A673 (cell line): Measurements from ENCODE around the gene SMOC2. TPM values are rescaled to one million over a fixed set of nuclear protein-coding genes. Genes with fewer than 3 reads are reported as not detected.

Experiments
- BruUV-seq: library from RNA; stranded (reverse); fragments of 400-500 nt; replicated peaks from 2 replicates; lab custom pipeline; 2021; lab: Mats Ljungman, UMichigan
- CTCF ChIA-PET: fragments of 300-600 bp; sonication (Branson Sonifier 250); formaldehyde crosslinking; loops from one replicate; lab custom pipeline; 2022; ENCODE audit warnings: antibody characterized with exemption; lab: Charles Lee
- POLR2A ChIA-PET: fragments of 300-600 bp; sonication (Branson Sonifier 250); formaldehyde crosslinking; loops from one replicate; lab custom pipeline; 2022; ENCODE audit warnings: antibody characterized with exemption; ENCODE audit not compliant: low non-redundant PET; lab: Charles Lee
- DNase-seq: peaks from one replicate; pipeline ENCODE4 v3.0.0-alpha.2; 2015; ENCODE audit warnings: low spot score
- H3K27ac ChIP-seq: fragments of 200-600 bp; sonication (generic); 2 replicates; pipeline ENCODE4 v1.5.1; 2016; ENCODE audit warnings: mixed run types, low read depth, mild to moderate bottlenecking, mixed read lengths, antibody characterized with exemption, low read length; ENCODE audit not compliant: poor library complexity, severe bottlenecking
- H3K27me3 ChIP-seq: fragments of 200-600 bp; sonication (generic); replicated peaks from 2 replicates; pipeline ENCODE4 v1.6.1; 2017; ENCODE audit warnings: mixed run types, low read depth, mild to moderate bottlenecking, mixed read lengths, antibody characterized with exemption, low read length; ENCODE audit not compliant: insufficient read depth, poor library complexity
- H3K36me3 ChIP-seq: fragments of 200-600 bp; sonication (generic); 2 replicates; pipeline ENCODE4 v1.6.1; 2016; ENCODE audit warnings: mixed run types, mild to moderate bottlenecking, mixed read lengths, antibody characterized with exemption, low read length; ENCODE audit not compliant: insufficient read depth, poor library complexity, severe bottlenecking
- H3K4me1 ChIP-seq: fragments of 200-600 bp; sonication (generic); 2 replicates; pipeline ENCODE4 v1.6.1; 2017; ENCODE audit warnings: mixed run types, mild to moderate bottlenecking, mixed read lengths, antibody characterized with exemption, low read length; ENCODE audit not compliant: insufficient read depth, poor library complexity, severe bottlenecking
- H3K4me3 ChIP-seq: fragments of 200-600 bp; sonication (generic); 2 replicates; pipeline ENCODE4 v1.5.1; 2016; ENCODE audit warnings: low read depth, mixed run types, mild to moderate bottlenecking, mixed read lengths, low read length; ENCODE audit not compliant: poor library complexity, severe bottlenecking
- H3K9me3 ChIP-seq: fragments of 200-600 bp; sonication (generic); 2 replicates; pipeline ENCODE4 v1.6.1; 2016; ENCODE audit warnings: mixed run types, low read depth, mild to moderate bottlenecking, mixed read lengths, antibody characterized with exemption, low read length; ENCODE audit not compliant: poor library complexity, severe bottlenecking
- EZH2 ChIP-seq: fragments of 200-600 bp; sonication (generic); IDR thresholded peaks from 2 replicates; pipeline ENCODE4 v1.6.1; 2017; ENCODE audit warnings: borderline replicate concordance, low read depth, mild to moderate bottlenecking, mixed read lengths, antibody characterized with exemption, low read length; ENCODE audit not compliant: poor library complexity, severe bottlenecking
- intact Hi-C: fragments of 100-400 bp; cut with micrococcal nuclease; formaldehyde crosslinking; loops from one replicate; pipeline ENCODE4 v1.10.0; 2022; ENCODE audit not compliant: unreplicated experiment
- total RNA-seq: library from RNA; stranded (reverse); gene quantifications from 2 replicates; pipeline ENCODE4 v1.2.3, GENCODE V29; 2021
- TF ChIP-seq, protein P1 (sequence below): fragments of 300-800, 200-600 bp; sonication (generic); conservative IDR thresholded peaks from 2 replicates; pipeline ENCODE4 v1.5.1; 2017; ENCODE audit warnings: low read depth, mild to moderate bottlenecking, antibody characterized with exemption, low read length, moderate library complexity, mixed read lengths

Gene SMOC2
- total RNA-seq, 1 experiment from 2014 or later, result 1.8 TPM

GRCh38 chr6:168457653-168457934 is 16.6 kb downstream of the SMOC2 start:
- intact Hi-C loops, result no loop called here

DNA sequence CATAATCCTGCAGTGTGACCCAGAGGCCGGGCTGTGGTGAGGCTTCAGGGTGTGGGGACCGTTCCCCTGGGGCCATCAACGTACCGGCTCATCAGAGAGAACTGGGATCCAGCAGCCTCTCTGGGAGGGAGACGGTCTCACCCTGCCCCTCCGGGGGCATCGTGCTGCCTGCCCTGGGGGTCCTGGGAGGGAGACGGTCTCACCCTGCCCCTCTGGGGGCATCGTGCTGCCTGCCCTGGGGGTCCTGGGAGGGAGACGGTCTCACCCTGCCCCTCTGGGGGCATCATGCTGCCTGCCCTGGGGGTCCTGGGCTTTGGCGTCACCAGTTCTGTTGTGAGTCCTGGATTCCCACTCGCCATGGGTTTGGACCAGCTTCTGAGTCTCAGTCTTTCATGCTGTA is 17.1 kb downstream of the SMOC2 start:
- H3K4me1 ChIP-seq, result no peaks in the 10 kb centered on the region
- no peaks in the 10 kb centered on the region for H3K9me3 ChIP-seq
- ChIA-PET POLR2A (no interaction called here), CTCF (no interaction called here)
- H3K4me3 ChIP-seq, result no peak overlapping the region
- H3K36me3 ChIP-seq, result no peaks in the 10 kb centered on the region
- H3K27ac ChIP-seq, result no peak overlapping the region
- no peak for DNase-seq
- intact Hi-C loops, result no loop called here
- no peaks in the 10 kb centered on the region for H3K27me3 ChIP-seq
- no TSS peak for BruUV-seq
- TF ChIP-seq EZH2, result no peak
- TF ChIP-seq, protein P1, sequence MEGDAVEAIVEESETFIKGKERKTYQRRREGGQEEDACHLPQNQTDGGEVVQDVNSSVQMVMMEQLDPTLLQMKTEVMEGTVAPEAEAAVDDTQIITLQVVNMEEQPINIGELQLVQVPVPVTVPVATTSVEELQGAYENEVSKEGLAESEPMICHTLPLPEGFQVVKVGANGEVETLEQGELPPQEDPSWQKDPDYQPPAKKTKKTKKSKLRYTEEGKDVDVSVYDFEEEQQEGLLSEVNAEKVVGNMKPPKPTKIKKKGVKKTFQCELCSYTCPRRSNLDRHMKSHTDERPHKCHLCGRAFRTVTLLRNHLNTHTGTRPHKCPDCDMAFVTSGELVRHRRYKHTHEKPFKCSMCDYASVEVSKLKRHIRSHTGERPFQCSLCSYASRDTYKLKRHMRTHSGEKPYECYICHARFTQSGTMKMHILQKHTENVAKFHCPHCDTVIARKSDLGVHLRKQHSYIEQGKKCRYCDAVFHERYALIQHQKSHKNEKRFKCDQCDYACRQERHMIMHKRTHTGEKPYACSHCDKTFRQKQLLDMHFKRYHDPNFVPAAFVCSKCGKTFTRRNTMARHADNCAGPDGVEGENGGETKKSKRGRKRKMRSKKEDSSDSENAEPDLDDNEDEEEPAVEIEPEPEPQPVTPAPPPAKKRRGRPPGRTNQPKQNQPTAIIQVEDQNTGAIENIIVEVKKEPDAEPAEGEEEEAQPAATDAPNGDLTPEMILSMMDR, result no peak

More at GRCh38 chr6:168457653-168457934, 16.6 kb downstream of the SMOC2 start:
- ChIA-PET CTCF (no interaction called here), POLR2A (no interaction called here)
- Histone ChIP-seq H3K4me1 (no peaks in the 10 kb centered on the region), H3K27ac (no peak overlapping the region), H3K27me3 (no peaks in the 10 kb centered on the region), H3K9me3 (no peaks in the 10 kb centered on the region), H3K36me3 (no peaks in the 10 kb centered on the region), H3K4me3 (no peak overlapping the region)
- TF ChIP-seq, protein P1, result no peak
- TF ChIP-seq EZH2, result no peak
- no peak for DNase-seq
- no TSS peak for BruUV-seq

DNA sequence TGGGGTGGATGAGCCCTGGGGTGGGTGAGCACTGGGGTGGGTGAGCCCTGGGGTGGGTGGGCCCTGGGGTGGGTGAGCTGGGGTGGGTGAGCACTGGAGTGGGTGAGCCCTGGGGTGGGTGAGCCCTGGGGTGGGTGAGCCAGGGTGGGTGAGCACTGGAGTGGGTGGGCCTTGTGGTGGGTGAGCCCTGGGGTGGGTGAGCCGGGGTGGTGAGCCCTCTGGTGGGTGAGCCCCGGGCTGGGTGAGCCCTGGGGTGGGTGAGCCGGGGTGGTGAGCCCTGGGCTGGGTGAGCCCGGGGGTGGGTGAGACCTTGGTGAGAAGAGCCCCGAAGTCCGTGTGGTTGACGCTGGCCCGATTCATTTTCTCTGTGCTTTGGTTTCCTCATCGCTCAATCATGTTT is 18.6 kb downstream of the SMOC2 start:
- H3K4me1 ChIP-seq, result no peaks in the 10 kb centered on the region
- no peak overlapping the region for H3K27ac ChIP-seq
- H3K36me3 ChIP-seq, result no peaks in the 10 kb centered on the region
- no peak for DNase-seq
- ChIA-PET POLR2A (no interaction called here), CTCF (no interaction called here)
- H3K27me3 ChIP-seq, result no peaks in the 10 kb centered on the region
- intact Hi-C loops, result no loop called here
- no peak overlapping the region for H3K4me3 ChIP-seq
- no TSS peak for BruUV-seq
- H3K9me3 ChIP-seq, result no peaks in the 10 kb centered on the region
- no peak for TF ChIP-seq EZH2
- TF ChIP-seq, protein P1, result no peak
